ENCODE measurements around the gene MORN1. TPM values are rescaled to one million over a fixed set of nuclear protein-coding genes. Genes with fewer than 3 reads are reported as not detected.

MORN1 gene
- total and polyA plus RNA-seq, 2 donors, result 4.7 to 11.1 TPM

DNA sequence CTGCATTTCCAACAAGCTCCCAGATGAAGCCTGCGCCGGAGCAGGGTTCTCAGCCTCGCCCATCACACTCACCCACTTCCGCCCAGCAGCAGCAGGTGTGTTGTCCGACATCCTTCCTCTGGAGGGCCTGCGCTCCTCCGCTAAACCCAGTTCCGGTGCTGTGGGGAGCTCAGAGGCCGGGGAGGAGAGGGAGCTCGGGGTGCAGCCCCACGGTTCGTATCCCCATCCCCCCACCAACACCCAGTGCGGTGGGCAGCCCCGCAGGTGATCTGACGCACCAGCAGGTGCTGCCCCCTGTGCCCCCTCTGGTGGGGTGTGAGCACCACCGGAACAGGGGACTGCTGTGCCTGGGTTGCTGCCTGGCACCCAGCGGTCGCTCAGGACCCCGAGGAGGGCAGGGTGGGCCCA is 24.5 kb upstream of the MORN1 start:
- H3K27ac ChIP-seq (ENCODE audit: low read depth), result peak overlapping the region; percentile 85
- no peak overlapping the region for H3K4me3 ChIP-seq (ENCODE audit: low read depth, low read length)
- WGBS, result 63% methylated on average over 19 of the region's 19 CpGs
- H3K4me1 ChIP-seq (ENCODE audit: insufficient read depth), result no peaks in the 10 kb centered on the region
- DNase-seq (ENCODE audit: extremely low spot score), result no peak
- H3K36me3 ChIP-seq (ENCODE audit: insufficient read depth), result no peaks in the 10 kb centered on the region

DNA sequence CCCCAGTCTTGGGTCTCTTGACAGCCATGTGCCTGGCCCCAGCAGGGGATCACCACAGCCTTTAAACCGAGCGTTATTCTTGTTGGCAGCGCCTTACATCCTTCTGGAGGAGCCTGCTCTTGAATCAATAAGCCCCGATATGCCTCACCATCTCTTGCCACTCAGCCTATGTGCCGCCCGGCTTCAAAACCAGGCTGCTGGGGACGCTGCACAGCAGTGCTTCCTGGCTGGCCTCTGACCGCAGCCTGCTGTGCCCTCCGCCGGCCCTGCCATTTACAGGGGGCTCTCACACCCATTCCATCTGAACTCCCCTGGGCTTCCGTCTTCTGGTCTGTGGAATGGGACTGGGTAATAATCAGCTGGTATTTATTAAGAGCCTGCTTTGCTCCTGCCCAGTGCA is 24.0 kb upstream of the MORN1 start:
- Histone ChIP-seq H3K4me1 (ENCODE audit: insufficient read depth) (no peaks in the 10 kb centered on the region), H3K4me3 (ENCODE audit: low read depth, low read length) (no peak overlapping the region), H3K27ac (ENCODE audit: low read depth) (peak overlapping the region; percentile 44), H3K36me3 (ENCODE audit: insufficient read depth) (no peaks in the 10 kb centered on the region)
- DNase-seq (ENCODE audit: extremely low spot score), result no peak
- 66% methylated on average over 11 of the region's 11 CpGs for WGBS

DNA sequence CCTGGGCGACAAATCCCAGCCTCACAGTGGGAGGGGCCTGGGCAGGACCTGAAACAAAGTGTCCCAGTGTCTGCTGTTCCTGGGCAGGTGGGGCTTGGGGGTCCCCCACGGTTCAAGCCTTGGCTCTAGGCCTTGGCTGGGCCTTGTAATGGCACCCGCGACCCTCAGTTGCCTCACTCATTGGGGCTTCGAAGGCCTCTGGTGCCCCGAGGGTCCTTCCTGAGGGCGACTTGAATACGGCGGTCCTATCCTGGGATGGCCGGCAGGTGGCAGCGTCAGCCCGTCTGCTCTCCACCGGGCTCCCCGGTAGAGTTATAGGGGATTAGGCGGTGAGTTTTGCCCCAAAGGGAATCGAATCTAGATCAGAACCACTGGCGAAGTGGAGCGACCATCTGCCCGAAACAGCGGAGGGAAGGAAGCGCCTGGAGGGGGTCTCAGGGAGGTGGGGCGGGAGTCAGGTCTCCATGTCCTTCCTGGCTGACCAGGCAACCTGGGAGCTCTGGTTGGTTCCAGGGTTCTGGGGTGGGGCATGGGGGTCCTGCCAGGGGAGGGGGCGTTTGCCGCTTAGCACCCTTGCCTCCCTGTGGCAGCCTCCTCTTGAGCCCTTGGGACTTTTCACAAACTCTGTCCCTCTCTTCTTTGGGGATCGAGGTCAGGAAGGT is 23.1 kb upstream of the MORN1 start:
- no peak for DNase-seq (ENCODE audit: extremely low spot score)
- no peak overlapping the region for H3K27ac ChIP-seq (ENCODE audit: low read depth)
- H3K36me3 ChIP-seq (ENCODE audit: insufficient read depth), result no peaks in the 10 kb centered on the region
- H3K4me1 ChIP-seq (ENCODE audit: insufficient read depth), result no peaks in the 10 kb centered on the region
- no peak overlapping the region for H3K4me3 ChIP-seq (ENCODE audit: low read depth, low read length)
- 4% methylated on average over 25 of the region's 25 CpGs for WGBS

DNA sequence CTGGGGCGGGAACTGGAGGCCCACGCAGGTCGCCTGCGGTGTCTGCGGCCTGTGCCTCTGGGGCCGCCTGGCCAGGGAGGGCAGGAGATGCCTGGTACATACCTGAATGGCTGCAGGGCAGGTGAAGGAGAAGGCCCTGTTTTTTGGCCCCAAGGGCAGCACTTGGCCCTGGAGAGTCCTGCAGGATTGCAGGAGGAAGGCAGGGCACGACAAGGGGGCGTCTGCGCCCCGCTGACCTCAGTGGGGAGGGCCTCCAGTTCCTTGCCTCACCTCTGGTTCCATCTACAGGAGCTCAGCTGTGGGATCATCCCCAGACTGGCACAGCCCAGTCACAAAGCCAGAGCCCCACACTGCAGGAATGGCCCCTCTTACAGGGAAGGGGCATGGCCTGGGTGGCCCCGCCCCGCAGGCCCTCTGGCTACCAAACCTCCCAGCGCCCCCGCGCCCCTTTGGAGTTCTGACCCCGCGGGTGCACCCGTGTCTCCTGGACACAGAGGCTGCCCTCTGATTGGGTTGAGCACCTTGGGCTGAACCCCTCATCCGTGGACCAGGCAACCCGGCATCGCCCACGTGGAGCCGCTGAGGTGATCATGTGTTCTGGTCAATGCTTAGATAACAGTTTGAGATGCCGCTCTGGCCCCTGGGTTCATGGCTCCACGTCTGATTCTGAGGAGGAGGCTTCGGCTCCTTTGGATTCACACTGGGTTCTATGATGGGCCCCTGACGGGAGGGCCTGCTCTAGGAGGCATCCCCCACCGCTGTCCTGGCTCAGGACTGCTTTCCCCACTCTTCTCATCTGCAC is 22.3 kb upstream of the MORN1 start:
- Histone ChIP-seq H3K27ac (ENCODE audit: low read depth) (no peak overlapping the region), H3K4me1 (ENCODE audit: insufficient read depth) (no peaks in the 10 kb centered on the region), H3K4me3 (ENCODE audit: low read depth, low read length) (peak overlapping the region; percentile 55), H3K36me3 (ENCODE audit: insufficient read depth) (no peaks in the 10 kb centered on the region)
- 50% methylated on average over 28 of the region's 28 CpGs for WGBS
- no peak for DNase-seq (ENCODE audit: extremely low spot score)

DNA sequence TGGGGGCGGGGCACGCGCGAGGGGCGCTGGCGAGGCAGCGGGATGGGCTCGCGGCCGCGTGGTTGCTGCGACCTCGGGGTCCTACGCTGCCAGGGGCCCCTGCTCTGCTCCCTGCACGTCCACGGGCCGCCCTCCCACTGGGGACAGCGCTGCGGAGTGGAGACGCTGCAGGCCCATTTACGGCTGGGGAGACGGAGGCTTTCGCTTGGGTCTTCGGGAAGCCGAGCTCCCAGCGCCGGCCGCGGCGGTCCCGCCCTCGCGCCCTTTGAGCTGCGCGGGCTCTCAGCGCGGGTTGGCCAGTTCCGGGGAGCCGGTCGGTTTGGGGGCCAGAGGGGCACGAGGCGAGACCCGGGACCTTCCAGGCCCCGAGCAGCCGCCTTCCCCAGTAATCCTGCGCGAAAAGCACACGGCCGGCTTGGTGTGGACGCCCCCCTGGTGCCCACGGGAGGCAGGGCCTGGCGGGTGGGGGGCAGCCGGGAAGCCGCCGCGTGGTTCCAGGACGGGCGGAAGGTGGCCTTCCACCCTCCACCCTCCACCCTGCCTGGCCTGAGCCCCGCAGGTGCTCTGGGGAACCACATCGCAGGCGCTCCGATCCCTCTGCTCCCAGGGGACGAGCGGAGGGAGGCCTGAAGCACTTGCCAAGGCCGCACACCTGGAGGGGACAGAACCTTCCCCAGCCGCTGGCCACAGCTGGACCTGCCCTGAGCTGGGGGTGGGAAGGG is 21.6 kb upstream of the MORN1 start:
- Histone ChIP-seq H3K36me3 (ENCODE audit: insufficient read depth) (no peaks in the 10 kb centered on the region), H3K4me1 (ENCODE audit: insufficient read depth) (no peaks in the 10 kb centered on the region), H3K4me3 (ENCODE audit: low read depth, low read length) (peak overlapping the region; percentile 55), H3K27ac (ENCODE audit: low read depth) (peak overlapping the region; percentile 68)
- DNase-seq (ENCODE audit: extremely low spot score), result no peak
- WGBS, result 1% methylated on average over 66 of the region's 66 CpGs

DNA sequence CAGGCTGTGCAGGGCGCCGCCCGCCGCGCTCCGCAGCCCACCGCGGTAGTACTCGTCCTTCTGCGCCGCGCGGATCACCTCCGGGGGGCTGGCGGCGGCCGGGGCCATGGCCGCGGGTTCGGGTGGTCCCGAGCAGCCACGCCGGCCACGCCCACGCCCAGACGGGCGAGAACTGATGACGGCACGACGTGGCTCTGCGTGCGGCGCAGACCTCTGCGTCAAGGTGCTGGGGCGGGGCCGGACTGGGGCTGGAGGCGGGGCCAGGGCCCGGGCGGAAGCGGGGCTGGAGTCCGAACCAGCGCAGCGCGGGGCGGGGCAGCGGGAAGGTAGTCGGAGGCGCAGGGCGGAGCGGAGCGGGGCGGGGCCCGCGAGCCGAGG is 21.0 kb upstream of the MORN1 start, which contains the start of gene PEX10:
TSS of gene PEX10 (minus strand) at position 170 of the 378 bp plus-strand sequence. CDS start at position 108, 62 bp downstream.
- Histone ChIP-seq H3K4me3 (ENCODE audit: low read depth, low read length) (peak within 1 kb of the TSS; percentile 82), H3K4me1 (ENCODE audit: insufficient read depth) (no peaks in the 10 kb centered on the region), H3K27ac (ENCODE audit: low read depth) (peak within 1 kb of the TSS; percentile 80), H3K36me3 (ENCODE audit: insufficient read depth) (no peaks in the 10 kb centered on the region)
- peak; percentile 84 for DNase-seq (ENCODE audit: extremely low spot score)
- under 1% methylated on average over 55 of the region's 55 CpGs for WGBS

DNA sequence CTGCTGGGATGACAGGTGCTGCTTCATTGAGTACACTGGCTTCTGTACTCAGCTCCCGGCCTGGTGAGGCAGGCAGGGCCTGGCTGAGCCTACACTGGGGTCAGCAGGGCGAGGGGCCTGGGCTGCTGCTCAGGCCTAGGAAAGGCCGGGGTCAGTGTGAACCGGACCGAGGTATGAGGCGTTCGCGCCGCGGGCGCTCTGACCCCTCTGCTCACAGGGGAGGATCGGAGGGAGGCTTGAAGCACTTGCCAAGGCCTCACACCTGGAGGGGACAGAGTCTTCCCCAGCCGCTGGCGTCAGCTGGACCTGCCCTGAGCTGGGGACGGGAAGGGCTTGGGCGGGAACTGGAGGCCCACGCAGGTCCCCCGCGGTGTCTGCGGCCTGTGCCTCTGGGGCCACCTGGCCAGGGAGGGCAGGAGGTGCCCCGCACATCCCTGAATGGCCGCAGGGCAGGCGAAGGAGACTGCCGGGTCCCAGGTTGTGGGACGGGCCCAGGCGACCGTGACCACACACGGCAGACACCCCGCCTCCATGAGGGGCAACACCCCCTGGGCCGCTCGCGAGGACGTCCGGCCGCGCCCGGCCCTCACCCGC is 20.5 kb upstream of the MORN1 start:
- Histone ChIP-seq H3K4me1 (ENCODE audit: insufficient read depth) (no peaks in the 10 kb centered on the region), H3K36me3 (ENCODE audit: insufficient read depth) (no peaks in the 10 kb centered on the region), H3K4me3 (ENCODE audit: low read depth, low read length) (peak overlapping the region; percentile 82), H3K27ac (ENCODE audit: low read depth) (peak overlapping the region; percentile 80)
- DNase-seq (ENCODE audit: extremely low spot score), result no peak
- 4% methylated on average over 38 of the region's 38 CpGs for WGBS

DNA sequence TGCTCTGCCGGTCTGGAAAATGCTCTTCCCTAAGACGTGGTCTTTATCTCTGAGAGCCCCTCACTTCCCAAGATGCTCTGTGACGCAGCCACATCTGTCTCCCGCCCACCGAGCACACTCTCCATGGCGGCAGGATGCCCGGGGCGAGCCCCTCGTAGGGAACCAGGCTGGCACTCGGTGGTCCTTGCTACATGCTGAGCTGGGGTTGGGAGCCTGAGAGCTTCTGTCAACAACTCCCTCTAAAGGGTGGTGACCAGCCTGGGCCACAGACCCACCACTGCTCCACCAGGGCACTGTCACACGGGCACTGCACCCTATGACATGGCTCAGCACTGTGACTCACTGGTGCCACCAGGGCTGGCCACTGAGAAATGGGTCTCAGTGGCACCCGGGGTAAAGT is 18.4 kb upstream of the MORN1 start:
- 92% methylated on average over 12 of the region's 12 CpGs for WGBS
- H3K36me3 ChIP-seq (ENCODE audit: insufficient read depth), result no peaks in the 10 kb centered on the region

DNA sequence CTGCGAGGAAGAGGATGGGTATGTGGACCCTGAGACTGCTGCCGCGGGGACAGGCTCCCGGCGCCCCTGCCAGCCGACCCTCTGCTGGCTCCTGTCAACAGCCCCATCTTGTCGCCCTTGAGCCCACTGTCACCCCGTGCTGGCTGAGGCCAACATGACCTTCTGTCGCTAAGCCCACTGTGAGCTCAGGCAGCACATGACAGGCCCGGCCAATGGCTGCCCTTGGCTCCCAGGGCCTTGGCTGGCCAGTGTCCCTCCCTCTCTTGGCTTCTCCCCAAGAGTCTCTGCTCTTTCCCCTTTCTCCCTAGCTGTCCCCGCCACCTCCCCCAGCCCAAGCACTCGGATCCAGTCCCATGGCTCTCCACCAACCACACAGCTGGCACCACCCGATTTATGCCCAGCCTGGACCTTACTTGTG is 17.5 kb upstream of the MORN1 start:
- 84% methylated on average over 13 of the region's 13 CpGs for WGBS
- Histone ChIP-seq H3K36me3 (ENCODE audit: insufficient read depth) (peaks cover 1% of the 10 kb centered on the region), H3K4me1 (ENCODE audit: insufficient read depth) (no peaks in the 10 kb centered on the region), H3K4me3 (ENCODE audit: low read depth, low read length) (no peak overlapping the region), H3K27ac (ENCODE audit: low read depth) (no peak overlapping the region)
- DNase-seq (ENCODE audit: extremely low spot score), result no peak

More for the DNA sequence above, 18.4 kb upstream of the MORN1 start:
- Histone ChIP-seq H3K4me3 (ENCODE audit: low read depth, low read length) (no peak overlapping the region), H3K4me1 (ENCODE audit: insufficient read depth) (no peaks in the 10 kb centered on the region), H3K27ac (ENCODE audit: low read depth) (no peak overlapping the region)
- DNase-seq (ENCODE audit: extremely low spot score), result no peak

DNA sequence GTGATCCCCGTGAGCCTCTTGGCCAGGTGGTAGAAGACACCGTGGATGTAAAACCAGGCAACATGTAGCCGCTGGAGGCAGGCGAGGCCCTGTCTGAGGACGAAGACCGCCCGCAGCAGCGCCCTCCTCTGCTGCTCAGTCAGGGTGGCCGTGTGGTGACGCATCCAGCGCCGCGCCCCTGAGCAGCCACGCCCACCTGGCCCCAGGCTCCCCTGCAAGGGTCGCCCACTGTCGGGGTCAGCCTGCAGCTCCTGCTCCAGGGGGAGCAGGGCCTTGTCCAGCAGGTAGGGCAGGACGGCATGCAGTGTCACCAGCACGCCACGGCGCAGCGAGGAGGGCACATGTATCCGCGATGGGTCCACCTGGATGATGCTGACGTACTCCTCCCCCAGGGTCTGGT is 17.1 kb upstream of the MORN1 start:
- Histone ChIP-seq H3K36me3 (ENCODE audit: insufficient read depth) (peaks cover 1% of the 10 kb centered on the region), H3K4me3 (ENCODE audit: low read depth, low read length) (no peak overlapping the region), H3K4me1 (ENCODE audit: insufficient read depth) (no peaks in the 10 kb centered on the region), H3K27ac (ENCODE audit: low read depth) (no peak overlapping the region)
- DNase-seq (ENCODE audit: extremely low spot score), result no peak
- 93% methylated on average over 24 of the region's 24 CpGs for WGBS

DNA sequence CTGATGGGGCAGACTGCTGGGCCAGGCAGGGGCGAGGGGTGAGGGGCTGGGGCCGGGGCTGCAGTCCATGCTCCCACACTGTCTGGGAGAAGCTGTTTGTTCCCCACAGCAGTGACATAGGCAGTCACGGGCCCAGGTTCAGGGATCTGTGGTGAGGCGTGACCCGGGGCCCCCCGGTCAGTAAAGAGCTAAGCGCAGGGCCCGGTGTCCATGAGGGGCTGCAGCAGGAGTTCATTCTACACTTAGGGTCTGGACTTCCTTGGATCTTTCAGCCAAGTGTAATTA is 16.6 kb upstream of the MORN1 start:
- Histone ChIP-seq H3K4me3 (ENCODE audit: low read depth, low read length) (no peak overlapping the region), H3K27ac (ENCODE audit: low read depth) (no peak overlapping the region), H3K4me1 (ENCODE audit: insufficient read depth) (no peaks in the 10 kb centered on the region), H3K36me3 (ENCODE audit: insufficient read depth) (peaks cover 1% of the 10 kb centered on the region)
- DNase-seq (ENCODE audit: extremely low spot score), result no peak
- WGBS, result 94% methylated on average over 8 of the region's 8 CpGs

DNA sequence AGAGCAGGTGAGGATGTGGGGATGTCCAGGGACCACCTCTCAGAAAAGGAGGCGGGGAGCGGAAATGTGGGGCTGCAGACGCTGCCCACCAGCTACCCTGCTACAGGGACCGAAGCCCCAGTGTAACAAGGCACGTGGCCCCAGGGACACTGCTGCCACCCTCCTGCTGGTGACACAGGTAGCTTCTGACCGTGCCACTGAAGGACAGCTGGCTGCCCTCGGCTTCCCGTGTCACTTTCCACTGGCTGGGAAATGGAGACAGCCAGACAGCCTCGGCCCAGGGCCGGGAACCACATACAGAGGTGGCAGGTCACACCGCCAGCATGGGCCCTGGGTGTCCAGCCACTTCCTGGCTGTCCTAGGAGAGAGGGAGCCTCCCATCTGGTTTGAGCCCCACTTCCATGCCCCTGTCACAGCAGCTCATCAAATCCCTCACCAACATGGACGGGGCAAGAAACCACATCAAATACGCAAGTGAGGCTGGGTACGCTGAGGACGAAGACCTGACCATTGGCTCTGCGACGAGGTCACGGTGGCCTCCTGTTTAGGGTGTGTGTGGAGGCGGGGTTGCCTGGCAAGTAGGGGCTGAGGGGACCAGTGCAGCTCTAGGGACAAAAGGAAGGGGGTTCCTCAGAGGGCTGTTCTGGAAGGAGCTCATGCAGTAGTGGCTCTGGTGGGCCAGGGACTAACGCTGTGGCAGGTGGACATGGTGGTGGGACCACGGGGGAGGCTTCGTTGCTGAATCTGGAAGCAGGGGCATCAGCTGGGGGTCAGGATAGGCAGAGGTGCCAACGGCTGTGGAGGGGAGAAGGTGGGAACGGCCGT is 16.0 kb upstream of the MORN1 start:
- H3K4me3 ChIP-seq (ENCODE audit: low read depth, low read length), result no peak overlapping the region
- H3K4me1 ChIP-seq (ENCODE audit: insufficient read depth), result no peaks in the 10 kb centered on the region
- no peak overlapping the region for H3K27ac ChIP-seq (ENCODE audit: low read depth)
- 85% methylated on average over 25 of the region's 25 CpGs for WGBS
- H3K36me3 ChIP-seq (ENCODE audit: insufficient read depth), result peaks cover 1% of the 10 kb centered on the region
- no peak for DNase-seq (ENCODE audit: extremely low spot score)

DNA sequence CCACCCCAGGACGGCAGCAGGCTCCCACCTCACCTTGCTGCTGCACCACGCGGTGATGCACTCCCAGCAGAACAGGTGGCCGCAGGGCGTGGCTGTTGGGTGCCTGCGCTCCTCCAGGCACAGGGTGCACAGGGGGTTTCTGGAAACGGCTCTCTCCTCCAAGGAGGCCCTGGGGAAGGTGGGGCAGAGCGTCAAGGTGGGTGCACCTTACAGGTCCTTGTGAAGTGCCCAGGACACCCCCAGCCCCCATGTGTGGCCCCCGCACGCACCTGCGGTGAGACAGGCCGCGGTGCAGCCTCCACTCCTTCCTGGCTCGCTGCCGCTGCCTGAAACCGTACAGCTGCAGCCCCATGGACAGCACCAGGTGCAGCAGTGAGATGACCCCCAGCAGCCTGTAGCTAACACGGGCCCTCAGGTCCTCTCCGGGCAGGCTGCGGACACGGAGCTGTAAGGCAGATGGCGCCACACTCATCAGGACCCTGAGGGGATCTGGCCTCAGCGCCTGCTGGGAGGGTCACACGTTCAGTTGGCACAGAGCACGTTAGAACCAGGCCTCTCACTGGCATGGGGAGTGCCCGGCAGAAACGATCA is 15.2 kb upstream of the MORN1 start:
- H3K4me1 ChIP-seq (ENCODE audit: insufficient read depth), result no peaks in the 10 kb centered on the region
- peaks cover 1% of the 10 kb centered on the region for H3K36me3 ChIP-seq (ENCODE audit: insufficient read depth)
- H3K27ac ChIP-seq (ENCODE audit: low read depth), result no peak overlapping the region
- H3K4me3 ChIP-seq (ENCODE audit: low read depth, low read length), result no peak overlapping the region
- WGBS, result 79% methylated on average over 26 of the region's 26 CpGs
- DNase-seq (ENCODE audit: extremely low spot score), result no peak

Data from urinary bladder (tissue), 4 donors.